NB4 (cell line): ENCODE data around the gene CD27.

ENCODE experiments used
- CTCF ChIP-seq: IDR thresholded peaks from one replicate; pipeline ENCODE4 v1.5.1; 2012; ENCODE audit warnings: low read depth, low read length
- MYC ChIP-seq: IDR thresholded peaks from 2 replicates; pipeline ENCODE4 v1.6.1; 2011; ENCODE audit warnings: low read depth, low read length

DNA sequence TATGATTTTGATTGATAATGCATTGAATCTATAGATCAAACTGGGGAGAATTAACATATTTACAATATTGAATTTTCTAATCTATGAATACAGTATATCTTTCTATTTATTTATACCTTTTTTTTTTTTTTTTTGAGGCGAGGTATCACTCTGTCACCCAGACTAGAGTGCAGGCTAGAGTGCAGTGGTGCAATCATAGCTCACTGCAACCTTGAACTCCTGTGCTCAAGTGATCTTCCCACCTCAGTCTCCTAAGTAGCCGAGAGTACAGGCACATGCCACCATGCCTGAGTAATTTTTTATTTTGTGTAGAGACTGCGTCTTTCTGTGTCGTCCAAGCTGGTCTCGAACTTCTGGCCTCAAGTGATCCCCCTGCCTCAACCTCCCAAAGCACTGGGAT is 40.4 kb upstream of the CD27 start:
- TF ChIP-seq CTCF (no peak), MYC (no peak)
